Coronary artery (tissue), 2 donors: ENCODE results near the gene PRIMPOL.

Experiments used
- DNase-seq: peaks from one replicate; pipeline ENCODE4 v3.0.0-alpha.2; 2017; ENCODE audit warnings: low spot score
- H3K27ac ChIP-seq, 2 donors: fragments of 200-600 bp; sonication (generic); one replicate each; pipeline ENCODE4 v1.5.1; 2016 to 2019
- H3K4me3 ChIP-seq: fragments of 200-600 bp; sonication (generic); 2 replicates; pipeline ENCODE4 v1.5.1; 2016; ENCODE audit warnings: mild to moderate bottlenecking, moderate library complexity
- TF ChIP-seq, protein P1 (sequence below): fragments of 200-600 bp; sonication (generic); IDR thresholded peaks from one replicate; pipeline ENCODE4 v1.5.1; 2019; ENCODE audit warnings: antibody characterized with exemption

Gene PRIMPOL

DNA sequence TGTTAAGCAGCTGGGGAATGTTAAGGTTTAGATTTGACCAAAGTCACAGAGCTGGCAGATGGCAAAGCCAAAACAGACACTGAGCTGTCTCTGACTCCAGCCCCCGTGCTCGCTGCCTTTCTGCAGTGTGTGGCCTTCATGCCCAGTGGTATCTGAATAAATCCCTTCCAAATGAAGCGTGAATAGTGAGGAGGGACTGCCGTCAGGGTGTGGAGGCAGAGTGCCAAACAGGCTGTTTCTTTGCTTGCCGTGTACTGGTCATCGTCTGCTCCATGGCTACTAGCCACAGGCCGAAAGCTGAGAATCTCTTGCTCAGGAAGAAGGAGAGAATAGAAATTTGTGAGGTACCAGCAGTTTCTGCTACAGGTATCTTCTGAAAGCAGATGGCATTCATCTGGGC is 19.7 kb downstream of the PRIMPOL start:
- no peak overlapping the region for H3K27ac ChIP-seq
- TF ChIP-seq, protein P1, sequence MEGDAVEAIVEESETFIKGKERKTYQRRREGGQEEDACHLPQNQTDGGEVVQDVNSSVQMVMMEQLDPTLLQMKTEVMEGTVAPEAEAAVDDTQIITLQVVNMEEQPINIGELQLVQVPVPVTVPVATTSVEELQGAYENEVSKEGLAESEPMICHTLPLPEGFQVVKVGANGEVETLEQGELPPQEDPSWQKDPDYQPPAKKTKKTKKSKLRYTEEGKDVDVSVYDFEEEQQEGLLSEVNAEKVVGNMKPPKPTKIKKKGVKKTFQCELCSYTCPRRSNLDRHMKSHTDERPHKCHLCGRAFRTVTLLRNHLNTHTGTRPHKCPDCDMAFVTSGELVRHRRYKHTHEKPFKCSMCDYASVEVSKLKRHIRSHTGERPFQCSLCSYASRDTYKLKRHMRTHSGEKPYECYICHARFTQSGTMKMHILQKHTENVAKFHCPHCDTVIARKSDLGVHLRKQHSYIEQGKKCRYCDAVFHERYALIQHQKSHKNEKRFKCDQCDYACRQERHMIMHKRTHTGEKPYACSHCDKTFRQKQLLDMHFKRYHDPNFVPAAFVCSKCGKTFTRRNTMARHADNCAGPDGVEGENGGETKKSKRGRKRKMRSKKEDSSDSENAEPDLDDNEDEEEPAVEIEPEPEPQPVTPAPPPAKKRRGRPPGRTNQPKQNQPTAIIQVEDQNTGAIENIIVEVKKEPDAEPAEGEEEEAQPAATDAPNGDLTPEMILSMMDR: no peak
- DNase-seq: no peak

DNA sequence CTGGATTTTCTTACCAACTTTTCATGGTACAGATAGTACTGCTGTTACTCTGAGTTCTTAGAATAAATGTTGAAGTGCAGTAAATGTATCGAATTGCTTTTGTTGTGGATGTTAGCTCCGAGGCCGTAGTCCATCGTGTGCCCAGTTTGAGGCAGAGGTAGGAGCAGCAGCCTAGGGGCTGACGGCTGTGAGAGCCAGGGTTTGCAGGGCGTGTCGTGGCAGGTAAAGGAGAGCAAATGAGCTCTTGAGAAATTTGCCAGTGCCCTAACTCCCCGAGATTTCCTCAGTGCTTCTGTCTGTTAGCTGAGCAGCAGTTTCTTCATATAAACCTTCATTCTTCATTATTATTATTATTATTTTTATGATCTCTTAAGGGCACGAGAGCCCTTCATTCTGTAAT is 21.6 kb downstream of the PRIMPOL start:
- no peak for DNase-seq
- TF ChIP-seq, protein P1: no peak
- no peak overlapping the region for H3K4me3 ChIP-seq
- no peak overlapping the region for H3K27ac ChIP-seq

More for the DNA sequence above, 19.7 kb downstream of the PRIMPOL start:
- H3K4me3 ChIP-seq: no peak overlapping the region

DNA sequence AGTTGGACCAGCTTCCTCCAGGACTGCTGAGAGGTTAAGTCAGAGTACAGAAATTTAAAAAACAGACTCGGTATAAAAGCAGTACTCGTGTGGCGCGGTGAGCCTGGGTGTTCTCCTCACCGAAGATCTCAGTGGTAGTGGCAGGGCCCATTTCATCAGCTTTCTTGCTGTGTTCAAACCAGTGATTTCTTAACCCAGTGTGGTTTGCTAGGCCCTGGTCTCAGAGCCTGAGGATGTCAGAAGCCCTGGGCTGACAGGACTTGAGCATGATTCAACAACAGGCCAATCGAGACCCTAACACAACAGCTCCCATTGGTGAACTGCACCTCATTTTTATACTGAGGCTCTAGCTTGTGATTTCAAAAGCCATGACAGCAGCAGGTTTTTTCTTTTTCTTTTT is 23.2 kb downstream of the PRIMPOL start:
- H3K27ac ChIP-seq: no peak overlapping the region
- no peak overlapping the region for H3K4me3 ChIP-seq
- TF ChIP-seq, protein P1: no peak
- no peak for DNase-seq

DNA sequence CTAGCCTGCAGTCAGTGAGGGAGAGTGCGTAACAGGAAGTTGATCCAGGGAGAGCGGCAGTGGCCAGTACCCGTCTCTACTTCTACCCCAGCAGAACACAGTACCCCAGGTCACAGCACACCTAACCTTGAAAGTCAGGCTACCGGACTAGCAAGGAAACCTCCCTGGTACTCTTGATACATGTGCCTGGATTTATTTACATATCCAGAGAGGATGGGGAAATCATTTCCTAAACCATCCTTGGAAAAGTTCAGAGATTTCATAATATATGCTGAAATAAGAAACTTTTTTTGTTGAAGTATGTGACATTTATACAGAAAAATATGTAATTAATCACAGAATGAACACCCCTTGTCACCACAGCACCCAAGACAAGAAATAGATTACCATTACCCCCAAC is 24.5 kb downstream of the PRIMPOL start:
- Histone ChIP-seq H3K4me3 (no peak overlapping the region), H3K27ac (no peak overlapping the region)
- no peak for DNase-seq
- TF ChIP-seq, protein P1: no peak

DNA sequence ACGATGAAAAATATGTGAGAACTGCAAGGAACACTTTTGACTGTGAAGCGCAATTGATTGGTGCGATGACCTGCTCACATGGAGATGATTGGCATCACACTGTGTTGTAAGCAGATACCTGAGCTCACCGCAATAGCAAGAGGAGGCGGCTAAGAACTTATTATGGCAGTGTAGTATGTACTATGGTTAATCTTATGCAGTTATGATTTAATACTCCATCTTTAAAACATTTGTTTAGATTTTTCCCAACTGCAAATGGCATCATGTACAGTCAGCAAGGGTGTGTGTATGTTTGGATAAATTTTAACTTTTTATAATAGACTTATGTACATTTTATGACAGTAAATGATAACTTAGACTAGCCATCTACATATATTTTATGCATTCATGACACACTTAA is 25.5 kb downstream of the PRIMPOL start:
- Histone ChIP-seq H3K4me3 (no peak overlapping the region), H3K27ac (no peak overlapping the region)
- TF ChIP-seq, protein P1: no peak
- DNase-seq: no peak

DNA sequence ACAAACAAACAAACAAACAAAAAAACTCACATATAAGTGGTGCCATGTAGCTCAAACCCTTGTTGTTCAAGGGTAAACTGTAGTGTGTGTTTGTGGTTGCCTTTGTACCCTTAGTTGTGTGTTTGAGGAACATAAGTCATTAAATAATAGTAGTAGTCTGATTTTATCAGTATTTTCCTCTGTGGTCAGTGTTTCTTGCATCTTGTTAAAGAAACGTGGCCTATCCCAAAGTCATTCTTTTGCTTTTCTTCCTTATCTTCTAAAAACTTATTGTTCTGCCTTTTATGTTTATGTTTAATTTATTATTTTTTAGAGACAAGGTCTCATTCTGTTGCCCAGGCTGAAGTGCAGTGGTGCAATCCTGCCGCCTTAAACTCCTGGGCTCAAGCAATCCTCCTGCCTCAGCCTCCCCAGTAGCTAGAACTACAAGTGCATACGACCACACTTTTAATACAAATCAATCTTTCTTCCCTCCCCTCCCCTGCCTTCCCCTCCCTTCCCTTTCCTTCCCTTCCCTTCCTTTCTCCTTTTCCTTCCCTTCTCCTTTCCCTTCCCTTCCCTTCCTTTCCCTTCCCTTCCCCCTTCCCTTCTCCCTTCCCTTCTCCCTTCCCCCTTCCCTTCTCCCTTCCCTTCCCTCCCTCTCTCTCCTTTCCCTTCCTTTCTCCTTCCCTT is 26.4 kb downstream of the PRIMPOL start:
- no peak for DNase-seq
- no peak overlapping the region for H3K27ac ChIP-seq
- no peak overlapping the region for H3K4me3 ChIP-seq
- TF ChIP-seq, protein P1: no peak

DNA sequence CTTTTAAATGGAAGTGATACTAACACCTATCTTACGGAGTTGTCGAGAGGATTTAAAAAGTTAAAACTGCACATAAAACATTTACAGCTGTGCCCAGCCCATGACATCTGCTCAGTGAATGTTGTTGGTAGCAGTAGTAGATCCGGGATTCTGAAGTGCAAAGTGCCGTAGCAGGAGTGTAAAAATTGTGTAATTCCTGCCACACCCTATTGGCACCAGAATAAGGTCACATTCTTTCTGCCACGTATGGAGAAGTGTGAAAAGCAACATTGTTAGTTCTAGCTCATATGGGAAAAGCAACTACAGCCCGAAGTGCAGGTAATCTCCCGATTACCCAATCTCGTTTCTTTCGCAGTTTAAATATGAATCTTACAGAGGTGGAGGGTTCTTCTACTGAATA is 31.2 kb downstream of the PRIMPOL start:
- Histone ChIP-seq H3K27ac (no peak overlapping the region), H3K4me3 (no peak overlapping the region)
- TF ChIP-seq, protein P1: no peak
- no peak for DNase-seq
